GM20000 (cell line): ENCODE measurements around the gene MROH2A.

Source experiments
- DNase-seq: peaks from one replicate; pipeline ENCODE4 v3.0.0; 2012; ENCODE audit warnings: low spot score
- TF ChIP-seq, protein P1 (sequence below): IDR thresholded peaks from 2 replicates; pipeline ENCODE4 v1.5.1; 2012; ENCODE audit warnings: mild to moderate bottlenecking, control low read depth; ENCODE audit errors: extremely low read depth, missing control alignments

The MROH2A gene

DNA sequence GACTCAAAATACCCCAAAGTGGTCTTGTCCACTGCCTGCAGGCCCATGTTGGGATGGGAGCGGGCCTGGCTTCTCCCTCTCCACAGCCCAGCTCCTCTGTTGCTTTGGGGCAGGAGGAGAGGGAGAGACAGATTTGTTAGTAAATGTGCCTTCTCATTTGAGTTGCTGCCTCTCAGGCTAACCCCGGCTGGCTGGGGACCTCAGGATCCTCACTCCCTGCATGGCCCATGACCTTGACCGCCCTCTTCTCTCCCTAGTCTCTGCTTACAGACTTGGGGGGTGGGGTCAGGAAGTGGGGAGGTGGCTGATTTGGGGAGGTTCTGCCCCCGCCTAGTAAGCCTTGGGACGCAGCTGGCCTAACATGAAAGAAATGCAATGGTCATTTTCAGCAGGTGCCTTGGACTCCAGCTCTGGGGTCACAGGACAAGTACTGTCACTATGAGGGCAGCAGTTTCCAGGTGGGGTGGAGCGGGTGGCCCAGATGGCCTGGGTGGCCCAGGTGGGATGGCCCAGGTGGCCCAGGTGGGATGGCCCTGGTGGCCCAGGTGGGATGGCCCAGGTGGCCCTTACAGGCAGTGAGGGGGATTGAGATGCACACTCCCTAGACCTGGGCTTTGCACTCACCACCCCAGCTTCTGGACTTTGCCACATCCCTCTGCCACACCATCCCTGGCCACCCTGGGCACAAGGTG is 52.1 kb downstream of the MROH2A start:
- TF ChIP-seq, protein P1, sequence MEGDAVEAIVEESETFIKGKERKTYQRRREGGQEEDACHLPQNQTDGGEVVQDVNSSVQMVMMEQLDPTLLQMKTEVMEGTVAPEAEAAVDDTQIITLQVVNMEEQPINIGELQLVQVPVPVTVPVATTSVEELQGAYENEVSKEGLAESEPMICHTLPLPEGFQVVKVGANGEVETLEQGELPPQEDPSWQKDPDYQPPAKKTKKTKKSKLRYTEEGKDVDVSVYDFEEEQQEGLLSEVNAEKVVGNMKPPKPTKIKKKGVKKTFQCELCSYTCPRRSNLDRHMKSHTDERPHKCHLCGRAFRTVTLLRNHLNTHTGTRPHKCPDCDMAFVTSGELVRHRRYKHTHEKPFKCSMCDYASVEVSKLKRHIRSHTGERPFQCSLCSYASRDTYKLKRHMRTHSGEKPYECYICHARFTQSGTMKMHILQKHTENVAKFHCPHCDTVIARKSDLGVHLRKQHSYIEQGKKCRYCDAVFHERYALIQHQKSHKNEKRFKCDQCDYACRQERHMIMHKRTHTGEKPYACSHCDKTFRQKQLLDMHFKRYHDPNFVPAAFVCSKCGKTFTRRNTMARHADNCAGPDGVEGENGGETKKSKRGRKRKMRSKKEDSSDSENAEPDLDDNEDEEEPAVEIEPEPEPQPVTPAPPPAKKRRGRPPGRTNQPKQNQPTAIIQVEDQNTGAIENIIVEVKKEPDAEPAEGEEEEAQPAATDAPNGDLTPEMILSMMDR, result no peak
- DNase-seq, result no peak

DNA sequence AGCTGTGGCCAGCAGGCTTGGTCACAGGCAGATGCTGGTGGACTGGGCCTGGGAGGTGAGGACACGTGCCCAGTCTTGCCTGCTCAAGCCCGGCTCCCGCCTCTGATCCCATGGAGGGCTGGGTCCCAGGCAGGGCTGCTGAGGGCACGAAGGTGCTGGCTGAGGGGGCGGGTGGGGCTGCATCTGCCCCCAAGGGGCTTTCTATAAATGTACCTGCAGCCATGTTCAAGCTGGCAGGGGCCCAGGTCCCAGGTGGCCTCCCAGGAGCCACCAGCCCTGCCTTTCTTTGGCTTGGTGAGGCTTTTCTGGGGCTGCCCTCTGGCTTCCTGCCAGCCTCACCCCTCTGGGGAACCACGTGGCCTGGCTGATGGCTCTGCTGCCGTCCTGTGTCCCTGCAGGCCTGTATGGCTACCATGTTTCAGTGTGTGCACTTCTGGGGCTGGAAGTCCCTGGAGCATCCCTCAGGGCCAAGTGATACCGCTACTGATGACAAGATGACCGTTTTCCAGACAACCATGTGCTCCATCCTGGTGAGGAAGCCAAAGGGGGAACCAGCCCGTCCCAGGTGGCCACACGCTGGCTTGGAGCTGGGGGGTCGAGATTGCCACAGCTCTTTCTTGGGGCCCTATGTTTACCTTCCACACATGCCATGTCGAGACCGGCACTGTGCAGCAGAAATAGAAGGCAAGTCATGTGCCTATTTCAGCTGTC is 53.0 kb downstream of the MROH2A start:
- DNase-seq, result no peak

DNA sequence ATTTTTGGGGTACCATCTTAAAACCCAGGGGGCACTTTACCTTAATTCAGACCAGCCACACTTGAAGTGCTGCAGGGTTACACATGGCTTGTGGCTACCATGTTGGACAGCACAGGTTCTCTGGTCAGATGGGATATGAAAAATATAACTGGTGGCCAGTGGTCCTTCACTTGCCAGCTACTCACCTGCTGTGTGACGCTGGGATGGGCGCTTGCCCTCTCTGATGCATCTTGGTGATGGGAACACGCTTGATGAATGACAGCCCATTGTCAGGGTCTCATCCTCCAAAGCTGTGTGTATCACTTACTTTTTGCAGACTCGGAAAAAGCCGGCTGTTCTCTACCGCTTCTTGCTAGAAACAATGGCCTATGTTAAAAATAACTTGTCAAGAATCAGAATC is 53.7 kb downstream of the MROH2A start:
- no peak for DNase-seq
- TF ChIP-seq, protein P1, result no peak

More for the DNA sequence above, 53.0 kb downstream of the MROH2A start:
- TF ChIP-seq, protein P1, result no peak

DNA sequence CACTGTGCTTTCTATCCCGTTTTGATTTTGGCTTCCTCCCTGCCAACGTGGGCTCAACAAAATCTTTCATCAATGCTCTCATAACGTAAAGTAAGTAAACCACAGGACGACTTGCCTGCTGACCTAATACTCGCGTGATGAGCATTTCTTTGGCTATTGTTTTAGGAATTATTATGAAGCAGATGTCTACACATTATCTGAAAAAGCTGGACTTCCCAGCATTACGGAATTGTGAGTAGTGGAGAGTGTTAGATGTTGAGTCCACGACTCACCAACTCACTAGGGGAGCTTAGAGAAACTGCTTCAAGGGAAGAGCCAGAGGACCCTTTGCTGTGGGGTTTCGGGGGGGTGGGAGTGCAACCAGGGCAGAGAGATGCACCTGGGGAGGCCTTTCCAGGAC is 54.3 kb downstream of the MROH2A start:
- no peak for DNase-seq
- TF ChIP-seq, protein P1, result no peak

DNA sequence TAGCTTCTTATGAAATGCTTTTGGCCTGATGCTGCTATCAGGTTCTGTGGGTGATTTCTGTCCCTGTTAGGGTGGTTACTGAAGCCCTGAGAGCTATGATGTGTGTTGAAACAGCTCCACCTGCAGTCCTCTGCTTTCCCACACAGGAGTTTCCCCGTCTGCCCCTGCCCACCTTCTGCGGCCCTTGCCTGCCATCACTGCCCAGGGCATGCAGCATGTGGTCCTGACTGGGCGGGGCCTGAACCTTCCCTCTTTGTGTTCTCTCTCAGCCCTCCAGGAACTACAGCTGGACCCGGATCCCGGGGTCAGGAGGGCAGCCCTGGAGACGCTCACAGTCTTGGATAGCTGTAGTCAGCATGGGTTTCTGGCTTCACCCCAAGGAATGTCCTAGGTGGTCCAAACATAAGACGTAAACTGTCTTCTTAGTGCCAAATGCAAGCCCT is 54.8 kb downstream of the MROH2A start:
- TF ChIP-seq, protein P1, result no peak
- peak; percentile 34 for DNase-seq

DNA sequence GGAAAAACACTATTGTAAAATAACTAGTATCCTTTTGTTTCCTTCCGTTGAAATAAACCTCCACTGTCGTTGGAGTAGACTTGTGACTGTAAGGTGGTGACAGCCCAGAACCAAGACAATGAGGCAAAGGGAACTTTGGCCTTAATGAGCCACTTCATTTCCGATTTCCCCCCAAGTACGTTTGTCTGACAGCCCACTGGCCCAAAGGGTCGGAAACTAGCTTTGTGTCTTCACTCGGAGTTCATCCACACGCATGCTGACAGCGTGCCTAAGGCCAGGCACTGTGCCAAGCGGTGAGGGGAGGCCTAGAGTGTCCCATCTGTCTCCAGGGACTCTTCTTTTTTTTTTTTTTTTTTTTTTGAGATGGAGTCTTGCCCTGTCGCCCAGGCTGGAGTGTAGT is 55.2 kb downstream of the MROH2A start:
- TF ChIP-seq, protein P1, result no peak
- no peak for DNase-seq
